GM12878 (cell line): ENCODE measurements around the gene CD248. TPM values are rescaled to one million over a fixed set of nuclear protein-coding genes. Genes with fewer than 3 reads are reported as not detected.

Source experiments
- ATAC-seq: fragments of 200-7000 bp; cut with Tn5 transposase; 3 replicates; pipeline ENCODE4 v1.9.1; 2020; ENCODE audit warnings: mild to moderate bottlenecking, moderate library complexity
- BruUV-seq: library from RNA; stranded (reverse); fragments of 400-500 nt; replicated peaks from 2 replicates; lab custom pipeline; 2021; lab: Mats Ljungman, UMichigan
- CTCF ChIA-PET: fragments of 300-600 bp; sonication (Branson Sonifier 250); formaldehyde crosslinking; extraction: SDS; loops from one replicate; lab custom pipeline; 2021; ENCODE audit warnings: inconsistent platforms; lab: Yijun Ruan, JAX
- POLR2A ChIA-PET: fragments of 350-600 bp; formaldehyde crosslinking; extraction: SDS; loops from one replicate; lab custom pipeline; 2021; ENCODE audit warnings: inconsistent platforms; lab: Charles Lee
- RAD21 ChIA-PET: fragments of 300-600 bp; sonication (Branson Sonifier 250); formaldehyde crosslinking; loops from one replicate; lab custom pipeline; 2023; ENCODE audit warnings: antibody characterized with exemption; ENCODE audit not compliant: unreplicated experiment; lab: Charles Lee
- SMC1A ChIA-PET: fragments of 300-600 bp; sonication (Branson Sonifier 250); formaldehyde crosslinking; loops from one replicate; lab custom pipeline; 2023; ENCODE audit not compliant: unreplicated experiment, uncharacterized antibody; lab: Charles Lee
- DNase-seq: peaks from one replicate; pipeline ENCODE4 v3.0.0-alpha.2; 2011; ENCODE audit warnings: low read depth, low spot score
- FAIRE-seq: peaks from 3 replicates; lab custom pipeline; 2011; peaks lifted over from hg19 to GRCh38; lab: Jason Lieb, UNC
- H2AFZ ChIP-seq: 2 replicates; pipeline ENCODE4 v1.6.0; 2011; ENCODE audit warnings: low read depth, low read length, control low read depth; ENCODE audit not compliant: control insufficient read depth
- H3K27ac ChIP-seq: 2 replicates; pipeline ENCODE4 v1.5.1; 2011; ENCODE audit warnings: control low read depth; ENCODE audit not compliant: control insufficient read depth, insufficient read depth
- H3K27me3 ChIP-seq, 2 experiments: replicated peaks in 1 of 2; 2 replicates each; pipeline versions ENCODE4 v1.6.0 to v1.6.1; 2011; ENCODE audit warnings: low read length in 1 of 2; ENCODE audit not compliant: control insufficient read depth in 2 of 2, insufficient read depth in 2 of 2
- H3K36me3 ChIP-seq, 2 experiments: 2 replicates each; pipeline ENCODE4 v1.5.1; 2011; ENCODE audit warnings: low read length in 1 of 2; ENCODE audit not compliant: control insufficient read depth in 2 of 2, insufficient read depth in 2 of 2
- H3K4me1 ChIP-seq: 2 replicates; pipeline ENCODE4 v1.6.1; 2011; ENCODE audit warnings: mild to moderate bottlenecking, low read length, moderate library complexity, mixed read lengths; ENCODE audit not compliant: control insufficient read depth, insufficient read depth
- H3K4me2 ChIP-seq: 2 replicates; pipeline ENCODE4 v1.6.0; 2011; ENCODE audit warnings: control low read depth; ENCODE audit not compliant: control insufficient read depth, insufficient read depth
- H3K4me3 ChIP-seq: fragments of 200-600 bp; sonication (generic); 2 replicates; pipeline ENCODE4 v1.5.1; 2016
- H3K79me2 ChIP-seq: 2 replicates; pipeline ENCODE4 v1.6.0; 2011; ENCODE audit warnings: low read length; ENCODE audit not compliant: control insufficient read depth, insufficient read depth
- H3K9ac ChIP-seq: 2 replicates; pipeline ENCODE4 v1.8.0; 2011; ENCODE audit warnings: low read length, control low read depth, mixed read lengths; ENCODE audit not compliant: control insufficient read depth, insufficient read depth
- H3K9me3 ChIP-seq: replicated peaks from 3 replicates; pipeline ENCODE4 v1.5.1; 2011; ENCODE audit warnings: mild to moderate bottlenecking, low read length; ENCODE audit not compliant: control insufficient read depth, insufficient read depth
- H4K20me1 ChIP-seq: 2 replicates; pipeline ENCODE4 v1.6.0; 2011; ENCODE audit not compliant: control insufficient read depth, insufficient read depth
- ATF7 ChIP-seq: fragments of 450-650 bp; IDR thresholded peaks from 2 replicates; pipeline ENCODE4 v1.6.1; 2016; ENCODE audit warnings: low read depth, mild to moderate bottlenecking
- BRCA1 ChIP-seq: IDR thresholded peaks from 2 replicates; pipeline ENCODE4 v1.6.1; 2011; ENCODE audit warnings: low read depth, low read length, improper control_type of control experiment
- DPF2 ChIP-seq: fragments of 450-650 bp; IDR thresholded peaks from 2 replicates; pipeline ENCODE4 v1.6.1; 2017; ENCODE audit warnings: mild to moderate bottlenecking
- E2F8 ChIP-seq: fragments of 450-650 bp; IDR thresholded peaks from 2 replicates; pipeline ENCODE4 v1.6.1; 2018; ENCODE audit warnings: mild to moderate bottlenecking, low read depth, moderate library complexity; ENCODE audit not compliant: partially characterized antibody
- ELK1 ChIP-seq: IDR thresholded peaks from 2 replicates; pipeline ENCODE4 v1.6.1; 2012; ENCODE audit warnings: low read depth, low read length, improper control_type of control experiment
- FOXK2 ChIP-seq: fragments of 450-650 bp; IDR thresholded peaks from 2 replicates; pipeline ENCODE4 v1.6.1; 2017; ENCODE audit warnings: mild to moderate bottlenecking, moderate library complexity
- FOXM1 ChIP-seq: IDR thresholded peaks from 2 replicates; pipeline ENCODE4 v1.6.1; 2012; ENCODE audit warnings: low read depth, mild to moderate bottlenecking, inconsistent platforms, low read length, moderate library complexity
- HCFC1 ChIP-seq: fragments of 150-350 bp; IDR thresholded peaks from 2 replicates; pipeline ENCODE4 v1.6.1; 2014; ENCODE audit warnings: low read length
- IKZF2 ChIP-seq, 2 experiments: fragments of 450-650 bp; IDR thresholded peaks; 2 replicates each; pipeline ENCODE4 v1.6.1; 2017; ENCODE audit warnings: mild to moderate bottlenecking in 2 of 2, moderate library complexity in 2 of 2
- IRF4 ChIP-seq: IDR thresholded peaks from 2 replicates; pipeline ENCODE4 v1.6.1; 2011; ENCODE audit warnings: low read depth, low read length
- NBN ChIP-seq: fragments of 450-650 bp; IDR thresholded peaks from 2 replicates; pipeline ENCODE4 v1.6.1; 2016
- POLR2A ChIP-seq: IDR thresholded peaks from 2 replicates; pipeline ENCODE4 v1.6.1; 2011; ENCODE audit warnings: low read depth, mild to moderate bottlenecking, low read length
- RAD21 ChIP-seq: IDR thresholded peaks from 2 replicates; pipeline ENCODE4 v1.6.1; 2011; ENCODE audit warnings: mild to moderate bottlenecking, low read depth, low read length, moderate library complexity; ENCODE audit not compliant: insufficient read depth
- RAD51 ChIP-seq: fragments of 450-650 bp; IDR thresholded peaks from 2 replicates; pipeline ENCODE4 v1.6.1; 2016; ENCODE audit warnings: moderate library complexity, mild to moderate bottlenecking, inconsistent platforms
- RCOR1 ChIP-seq: conservative IDR thresholded peaks from 2 replicates; pipeline ENCODE4 v1.6.1; 2012; ENCODE audit warnings: low read depth, low read length, improper control_type of control experiment
- WRNIP1 ChIP-seq: IDR thresholded peaks from 2 replicates; pipeline ENCODE4 v1.6.1; 2011; ENCODE audit warnings: low read depth, low read length, improper control_type of control experiment, borderline replicate concordance
- ZNF384 ChIP-seq: IDR thresholded peaks from 2 replicates; pipeline ENCODE4 v1.6.1; 2012; ENCODE audit warnings: low read depth, mild to moderate bottlenecking, low read length, improper control_type of control experiment, borderline replicate concordance
- WGBS: methylation state at CpG from one replicate; pipeline ENCODE4 v1.1.6; 2016; ENCODE audit warnings: low lambda C conversion rate; ENCODE audit not compliant: insufficient replicate concordance, insufficient coverage; ENCODE audit errors: missing lambda C conversion rate; 5-methylcytosine and 5-hydroxymethylcytosine counted together
- in situ Hi-C: fragments of 300-500 bp; cut with MboI; formaldehyde crosslinking; loops from 9 replicates; pipeline ENCODE4 v1.14.3; 2018; ENCODE audit warnings: mixed read lengths
- intact Hi-C: fragments of 100-400 bp; cut with micrococcal nuclease; formaldehyde crosslinking; loops from one replicate; pipeline ENCODE4 v1.14.2; 2022; ENCODE audit not compliant: unreplicated experiment
- polyA plus RNA-seq, 11 experiments: library from polyadenylated mRNA; depleted of rRNA in 4 of 11; unstranded in 6 of 11; stranded (reverse) in 5 of 11; fragments of >200 nt; fragmentation: Nextera tagmentation in 4 of 11; fragmentation: Illumina TruSeq in 1 of 11; extraction: Ambion mirVana in 4 of 11; extraction: Trizol in 1 of 11; gene quantifications; 1 replicate in 1 of 11; 2 replicates in 10 of 11; pipeline versions ENCODE4 v1.2.1 to v1.2.3, GENCODE V29; 2011 to 2016; ENCODE audit warnings: inconsistent platforms in 2 of 11, missing spikeins in 2 of 11, low read depth in 1 of 11
- total RNA-seq, 4 experiments: library from RNA; depleted of rRNA in 3 of 4; stranded (reverse); fragments of >200 nt in 3 of 4; fragmentation: Illumina TruSeq in 1 of 4; extraction: Trizol in 1 of 4; gene quantifications; 2 replicates each; pipeline versions ENCODE4 v1.2.1 to v1.2.3, GENCODE V29; 2013 to 2021

CD248 gene
- total and polyA plus RNA-seq, 10 of the 15 experiments (the other 5 are each of a cell fraction or from before 2014, with no cell fraction given), result 0.10 to 0.21 (median 0.20) TPM; not detected in 7

- TF ChIP-seq ELK1, result peak; percentile 61
- TF ChIP-seq ZNF384, result no peak
- TF ChIP-seq, all 136 proteins: peak for 32
Observed at GRCh38 chr11:66268244-66268951, 48.4 kb downstream of the CD248 start, which contains the start of gene RAB1B (continued).

GRCh38 chr11:66267379-66268243 lies 49.2 kb downstream of the CD248 start:
- peak overlapping the region; percentile 99 for H3K4me2 ChIP-seq
- SMC1A ChIA-PET, result interaction anchor here (0.7 to 2.4 kb wide), 9 partner anchors 9 to 245 kb away, joined by 3 to 10 read pairs (median 3); partner anchors contain the start of genes CNIH2 and SF3B2
- CTCF ChIA-PET, result interaction anchor here (0.8 to 1.6 kb wide), 8 partner anchors 8 to 223 kb away, joined by 3 to 5 read pairs (median 4); partner anchors contain the start of gene YIF1A
- no peaks in the 10 kb centered on the region for H4K20me1 ChIP-seq
- peak; percentile 54 for DNase-seq
- H2AFZ ChIP-seq, result peak overlapping the region; percentile 95
- in situ Hi-C loops, result no loop called here
- H3K4me1 ChIP-seq, result peaks cover 11% of the 10 kb centered on the region
- WGBS, result 1% methylated on average over 50 of the region's 61 CpGs
- H3K4me3 ChIP-seq, result peak overlapping the region; percentile 77
- intact Hi-C loops, result loop anchor here (2.0 kb wide), 1 partner anchor 15 kb away; no protein-coding TSS in a partner anchor
- H3K79me2 ChIP-seq, result peaks cover 27% of the 10 kb centered on the region
- H3K9ac ChIP-seq, result peak overlapping the region; percentile 92
- FAIRE-seq, result peak; percentile 52
- RAD21 ChIA-PET, result interaction anchor here (0.7 to 2.2 kb wide), 5 partner anchors 14 to 46 kb away, joined by 3 to 9 read pairs (median 4); partner anchors contain the start of gene YIF1A
- BruUV-seq, result no TSS peak
- no peaks in the 10 kb centered on the region for H3K9me3 ChIP-seq
- H3K27ac ChIP-seq, result peak overlapping the region; percentile 94
- no peaks in the 10 kb centered on the region for H3K27me3 ChIP-seq
- peak; percentile 83 for ATAC-seq
- POLR2A ChIA-PET, result interaction anchor here (0.5 to 2.6 kb wide), 19 partner anchors 13 to 1772 kb away, joined by 3 to 26 read pairs (median 4); partner anchors contain the start of genes CD248, SF3B2 and YIF1A
- peaks cover 17 to 28% of the 10 kb centered on the region in 2 experiments for H3K36me3 ChIP-seq
- TF ChIP-seq FOXM1 (no peak), HCFC1 (0 out of 2 replicates have a peak, but pooled peaks have one; percentile 24), NBN (peak; percentile 63; the same call in 1 of the 2 replicates), RAD51 (no peak), BRCA1 (peak; percentile 74), FOXK2 (peak; percentile 92), RCOR1 (0 out of 2 replicates have a peak, but pooled peaks have one; percentile 66), RAD21 (no peak), WRNIP1 (no peak), IRF4 (no peak), POLR2A (peak; percentile 68), E2F8 (peak; percentile 25), DPF2 (peak; percentile 52), ZNF384 (no peak), ATF7 (peak; percentile 93), IKZF2 (IDR thresholded peaks at IDR 0.05) (no peak)
